GM12875 (cell line): ENCODE data around the gene MSRB1.

Source experiments
- H3K4me3 ChIP-seq: one replicate; pipeline ENCODE4 v1.5.1; 2011; ENCODE audit warnings: low read depth, low read length, control low read depth
- CTCF ChIP-seq: IDR thresholded peaks from 2 replicates; pipeline ENCODE4 v1.5.1; 2011; ENCODE audit warnings: low read depth, mild to moderate bottlenecking, control low read depth, inconsistent platforms, low read length, moderate library complexity, borderline replicate concordance; ENCODE audit not compliant: insufficient read depth

The MSRB1 gene

GRCh38 chr16:1982013-1982433, 39.0 kb upstream of the MSRB1 start:
- TF ChIP-seq CTCF: no peak
- no peak overlapping the region for H3K4me3 ChIP-seq

- TF ChIP-seq CTCF: no peak
- no peak within 1 kb of the TSS for H3K4me3 ChIP-seq
Observed at GRCh38 chr16:1981398-1981836, 38.4 kb upstream of the MSRB1 start, which contains the start of gene NOXO1. Gene NOXO1 (minus strand): TSS chr16:1981469. CDS start chr16:1981179, 290 bp downstream.

- H3K4me3 ChIP-seq: no peak overlapping the region
- no peak for TF ChIP-seq CTCF
Observed at GRCh38 chr16:1980770-1981087, 37.7 kb upstream of the MSRB1 start.

- H3K4me3 ChIP-seq: no peak overlapping the region
- TF ChIP-seq CTCF: no peak
Observed at GRCh38 chr16:1980030-1980769, 37.2 kb upstream of the MSRB1 start.

GRCh38 chr16:1979271-1980029, 36.5 kb upstream of the MSRB1 start:
- TF ChIP-seq CTCF: no peak
- no peak overlapping the region for H3K4me3 ChIP-seq

- TF ChIP-seq CTCF: no peak
- no peak overlapping the region for H3K4me3 ChIP-seq
Observed at GRCh38 chr16:1978476-1979120, 35.6 kb upstream of the MSRB1 start.

- no peak for TF ChIP-seq CTCF
- no peak overlapping the region for H3K4me3 ChIP-seq
Observed at GRCh38 chr16:1977875-1978268, 34.9 kb upstream of the MSRB1 start.
